Measurements from ENCODE around the gene CRBN.

The CRBN gene

DNA sequence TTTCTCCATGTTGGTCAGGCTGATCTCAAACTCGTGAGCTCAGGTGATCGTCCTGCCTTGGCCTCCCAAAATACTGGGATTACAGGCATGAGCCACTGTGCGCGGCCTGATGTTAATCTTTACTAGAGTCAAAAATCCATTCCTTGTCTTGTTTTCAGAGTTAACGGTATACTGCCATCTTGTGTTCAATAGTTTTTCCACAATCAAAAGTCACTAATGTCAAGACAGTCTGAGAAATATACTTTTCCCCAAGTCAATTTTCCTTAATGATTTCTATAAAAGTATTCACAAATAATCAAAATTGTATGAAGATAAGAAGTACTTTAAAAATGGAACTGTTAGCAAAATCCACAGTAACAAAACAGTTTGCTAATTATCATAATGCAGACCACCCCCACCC lies 8.5 kb downstream of the CRBN start:
- DNase-seq: no peak

DNA sequence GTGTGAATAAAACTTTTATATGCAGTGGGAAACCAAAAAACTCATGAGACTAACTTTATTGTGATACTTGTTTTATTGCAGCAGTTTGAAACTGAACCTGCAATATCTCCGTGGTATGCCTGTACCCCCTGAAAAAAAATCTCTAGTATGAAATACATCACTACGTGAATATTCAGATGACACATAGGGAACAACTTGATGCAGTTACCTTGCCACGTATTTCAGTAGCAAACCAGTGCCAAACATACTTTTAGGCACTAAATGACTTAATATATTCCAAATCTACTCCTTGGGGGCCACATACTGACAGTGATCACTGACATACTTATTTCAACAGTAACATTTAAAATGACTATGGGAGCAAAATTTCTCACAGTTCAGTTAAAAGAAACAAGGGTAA lies 13.8 kb downstream of the CRBN start:
- DNase-seq: no peak

DNA sequence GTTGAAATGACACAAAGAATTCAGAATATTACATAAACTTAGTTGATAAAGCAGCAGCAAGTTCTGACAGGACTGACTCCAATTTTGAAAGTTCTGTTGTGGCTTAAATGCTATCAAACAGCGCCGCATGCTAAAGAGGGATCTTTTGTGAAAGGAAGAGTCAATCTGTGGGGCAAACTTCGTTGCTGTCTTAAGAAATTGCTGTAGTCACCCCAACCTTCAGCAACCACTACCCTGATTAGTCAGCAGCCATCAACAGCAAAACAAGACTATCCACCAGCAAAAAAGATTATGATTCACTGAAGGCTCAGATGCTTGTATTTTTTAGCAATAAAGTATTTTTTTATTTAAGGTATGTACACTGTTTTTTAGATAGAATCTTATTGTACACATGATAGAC lies 14.2 kb downstream of the CRBN start:
- DNase-seq: no peak

DNA sequence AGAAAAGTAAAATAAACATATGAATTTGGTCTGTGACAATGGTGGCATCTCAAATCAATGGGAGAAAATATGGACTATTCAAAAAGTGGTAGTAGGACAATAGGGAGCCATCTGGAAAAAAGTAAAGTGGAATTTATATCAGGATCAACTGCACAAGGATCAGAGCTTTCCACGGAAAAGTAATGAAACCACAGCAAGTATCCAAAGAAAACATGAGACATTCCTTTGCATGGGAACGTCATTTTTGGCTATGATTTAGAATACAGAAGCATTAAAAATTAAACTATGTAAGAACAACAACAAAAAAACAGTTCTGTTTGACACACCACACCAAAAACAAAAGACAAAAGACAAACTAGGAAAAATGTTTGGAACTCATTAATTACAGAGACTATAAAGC lies 18.7 kb downstream of the CRBN start:
- no peak for DNase-seq

DNA sequence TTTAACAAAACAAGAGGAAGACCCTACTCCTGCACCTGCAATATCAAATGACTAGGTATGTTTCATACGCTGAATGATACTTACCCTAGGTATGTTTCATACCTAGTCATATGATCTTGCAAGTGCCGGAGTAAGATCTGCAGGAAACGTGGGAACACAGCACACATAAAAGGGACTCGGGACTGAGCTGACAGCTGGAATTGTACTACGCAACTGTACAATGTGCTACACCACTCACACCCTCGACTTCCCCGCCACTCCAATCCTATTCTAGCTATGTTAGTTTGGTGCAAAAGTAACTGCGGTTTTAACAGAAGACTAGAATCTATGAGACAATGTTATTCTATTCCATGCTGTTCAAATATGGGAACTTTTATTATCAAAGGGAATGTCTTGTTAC lies 22.0 kb downstream of the CRBN start:
- no peak for DNase-seq

DNA sequence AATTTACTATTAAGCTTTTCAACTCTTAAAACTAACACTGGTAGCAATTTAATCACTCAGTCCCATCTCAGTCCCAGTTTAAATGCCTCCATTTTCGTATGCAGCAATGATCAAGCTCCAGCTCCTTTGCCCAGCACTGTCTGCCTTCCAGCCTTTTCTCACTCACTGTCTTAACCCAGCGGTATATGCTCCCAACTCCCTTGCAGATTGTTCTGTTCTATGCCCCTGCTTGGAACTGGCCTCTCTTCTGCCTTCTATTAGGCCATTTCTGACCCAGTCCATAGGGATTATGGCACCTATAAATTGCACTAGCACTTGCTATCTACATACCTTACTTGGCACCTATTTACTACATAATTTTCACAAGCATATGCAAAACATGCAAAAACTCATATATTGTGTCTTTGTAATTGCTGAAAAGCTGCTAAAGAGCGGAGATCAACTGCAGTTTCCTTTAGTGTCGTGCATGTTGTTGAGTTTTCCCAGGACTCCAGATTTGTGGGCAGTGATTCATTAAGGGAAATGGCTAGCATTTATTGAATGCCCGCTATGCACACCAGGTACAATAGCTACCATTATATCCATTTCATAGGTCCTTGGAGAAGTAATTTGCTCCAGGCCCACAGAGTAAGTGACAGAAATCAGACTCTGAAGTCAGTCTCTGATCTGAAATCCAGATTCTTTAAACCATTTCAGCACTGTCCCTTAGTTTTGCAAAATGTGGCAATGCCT lies 24.4 kb downstream of the CRBN start:
- no peak for DNase-seq

DNA sequence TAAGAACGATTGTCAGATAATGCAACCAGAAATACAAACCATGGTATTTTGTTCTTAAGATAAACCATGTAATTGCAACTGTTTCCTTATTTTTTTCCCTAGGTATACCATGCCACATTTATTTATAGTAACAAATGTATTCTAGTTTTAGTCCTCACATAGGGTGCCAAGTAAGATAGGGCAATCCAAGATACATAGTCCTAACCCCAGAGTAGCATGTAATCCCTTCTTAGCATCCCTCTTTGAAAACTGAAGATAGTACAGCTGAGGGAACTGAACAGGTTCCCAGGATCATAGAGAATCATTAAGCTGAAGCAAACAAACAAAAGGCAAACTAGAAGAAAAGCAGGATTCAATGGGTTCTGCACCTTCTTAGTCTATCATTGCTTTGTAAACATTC lies 28.0 kb downstream of the CRBN start:
- DNase-seq: no peak

DNA sequence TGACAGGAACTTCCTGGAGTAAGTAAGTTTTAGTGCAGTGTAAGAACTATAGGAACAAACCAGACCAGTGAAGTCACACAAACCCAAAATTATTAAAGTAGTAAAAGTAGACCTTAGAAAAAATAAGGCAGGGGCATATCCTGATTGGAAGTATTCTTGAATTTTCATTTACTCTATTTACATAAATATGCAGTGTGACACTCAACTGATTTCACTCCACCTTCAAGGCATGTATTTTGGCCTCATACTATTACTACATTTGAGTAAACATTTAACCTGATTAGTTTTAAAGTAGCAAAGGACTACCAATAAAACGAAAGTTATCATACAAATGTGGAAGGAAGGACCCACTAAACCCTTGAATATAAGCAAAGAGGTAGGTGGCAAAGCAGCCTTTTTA lies 29.9 kb downstream of the CRBN start:
- DNase-seq: no peak

DNA sequence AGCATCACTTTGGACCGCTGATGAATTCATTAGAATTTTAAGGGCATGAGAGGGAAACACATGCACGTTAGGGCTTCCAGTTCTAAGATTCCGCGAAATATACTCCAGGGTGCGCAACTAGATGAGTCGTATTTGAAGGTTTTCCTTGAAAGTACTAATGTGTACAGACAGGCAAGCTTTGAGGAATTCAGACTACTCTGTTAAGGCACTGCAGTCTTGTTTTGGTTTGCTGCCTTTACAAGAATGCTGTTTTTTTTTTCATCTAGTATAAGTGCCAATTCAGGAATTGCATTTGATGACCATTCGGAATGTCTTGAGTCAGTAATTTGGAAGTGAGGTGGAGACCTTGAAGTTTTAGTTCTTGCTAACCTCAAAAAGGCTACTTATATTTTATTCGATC lies 33.7 kb downstream of the CRBN start:
- DNase-seq: no peak

DNA sequence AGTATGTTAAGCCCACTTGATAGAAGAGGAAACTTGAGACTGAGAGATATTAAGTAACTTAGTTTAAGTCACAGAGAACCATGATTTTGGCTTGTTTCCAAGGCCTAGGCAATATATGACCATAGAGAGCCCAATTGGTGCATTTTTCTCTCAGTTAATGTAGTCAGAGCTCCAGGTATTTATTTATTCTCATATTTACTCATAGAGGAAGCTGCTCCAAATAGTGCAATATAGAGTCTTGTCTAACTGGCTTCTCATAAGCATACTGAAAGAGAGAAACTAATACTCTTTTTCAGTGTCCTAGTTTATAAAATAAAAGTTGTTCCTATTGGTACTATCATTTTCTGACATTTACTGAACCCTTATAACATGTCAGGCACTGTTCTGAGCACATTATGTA lies 37.6 kb downstream of the CRBN start:
- DNase-seq: no peak

DNA sequence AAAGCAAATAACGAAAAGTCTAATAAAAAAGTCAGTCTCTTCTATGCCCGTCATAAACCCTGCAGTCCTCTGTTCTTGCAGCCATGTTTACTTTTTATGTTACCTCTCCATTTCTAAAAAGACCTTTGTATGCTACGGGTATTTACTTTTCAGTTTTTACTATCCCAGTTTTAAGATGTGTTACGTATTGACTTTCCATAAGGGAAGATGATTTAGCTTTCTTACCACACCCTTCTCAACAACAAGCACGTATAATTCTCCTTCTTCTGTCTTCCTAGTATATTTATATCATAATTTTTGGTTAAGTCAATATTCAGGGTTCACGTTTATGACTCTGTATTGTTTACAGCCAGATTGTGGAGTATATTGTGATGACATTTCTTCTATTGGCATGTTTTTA lies 42.0 kb downstream of the CRBN start:
- no peak for DNase-seq

DNA sequence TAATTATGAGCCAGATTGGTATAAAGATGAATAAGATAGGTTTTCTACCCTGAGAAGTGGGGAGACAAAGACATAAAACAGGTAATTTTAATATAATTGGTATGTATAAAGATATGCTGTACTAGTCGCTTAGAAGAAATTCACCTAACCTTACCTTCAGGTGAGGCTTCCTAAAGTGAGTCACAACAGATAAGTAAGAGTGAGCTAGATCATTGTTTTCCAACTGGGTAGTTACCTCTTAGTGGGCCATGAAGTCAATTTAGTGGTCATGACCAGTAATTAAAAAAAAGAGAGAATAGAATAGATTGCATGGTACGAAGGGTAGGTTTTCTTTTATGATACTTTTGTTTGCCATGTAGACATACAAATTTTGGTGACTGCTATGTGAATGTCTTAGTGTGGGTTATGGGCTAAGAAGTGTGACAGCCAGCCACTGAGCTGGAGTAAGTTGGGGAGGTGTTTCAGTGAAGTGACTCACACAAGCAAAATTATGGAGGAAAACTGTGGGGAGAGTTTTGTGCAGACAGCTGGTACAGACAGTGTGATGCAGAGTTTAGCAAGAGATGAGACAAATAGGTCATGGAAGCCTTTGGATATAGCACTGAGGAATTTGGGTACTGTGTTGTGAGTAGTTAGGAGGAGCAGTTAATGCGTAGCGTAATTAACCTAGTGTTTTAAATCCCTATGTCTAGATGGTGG lies 44.6 kb downstream of the CRBN start:
- DNase-seq: no peak

DNA sequence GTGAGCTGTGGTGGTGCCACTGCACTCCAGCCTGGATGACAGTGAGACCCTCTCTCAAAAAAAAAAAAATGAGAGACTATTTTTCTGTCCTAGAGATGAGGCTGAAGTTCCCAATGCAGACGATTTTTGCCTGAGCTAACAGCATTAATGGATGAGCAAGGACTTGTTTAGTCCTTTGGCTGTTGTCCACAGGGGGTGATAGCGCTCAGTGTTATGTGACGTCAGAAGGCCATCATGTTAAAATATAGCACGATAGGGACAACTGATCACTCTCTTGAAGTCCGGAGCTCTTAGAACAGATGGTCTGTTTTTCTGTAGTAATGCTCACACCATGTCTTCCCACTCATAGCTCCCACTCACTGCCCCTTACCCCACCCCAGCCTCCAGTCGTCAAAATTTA lies 46.0 kb downstream of the CRBN start:
- no peak for DNase-seq

DNA sequence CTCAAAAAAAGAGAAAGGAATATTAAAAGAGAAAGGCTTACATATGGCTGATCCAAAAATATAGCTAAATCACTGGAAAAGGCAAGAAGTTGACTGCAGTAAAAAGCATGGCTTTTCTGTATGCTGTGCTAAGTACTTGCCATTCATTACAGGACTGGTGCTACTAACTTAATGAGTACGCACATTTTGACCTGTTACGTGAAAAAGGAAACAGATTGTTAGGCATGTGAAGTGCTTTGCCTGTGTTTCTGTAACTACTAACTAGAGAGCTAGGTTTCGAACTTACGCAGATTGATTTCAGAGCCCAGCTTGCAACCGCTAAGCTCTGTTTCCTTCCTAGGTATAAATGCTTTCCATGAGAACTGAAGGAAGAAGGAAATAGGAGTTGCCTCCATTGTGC lies 49.9 kb downstream of the CRBN start:
- DNase-seq: no peak

DNA sequence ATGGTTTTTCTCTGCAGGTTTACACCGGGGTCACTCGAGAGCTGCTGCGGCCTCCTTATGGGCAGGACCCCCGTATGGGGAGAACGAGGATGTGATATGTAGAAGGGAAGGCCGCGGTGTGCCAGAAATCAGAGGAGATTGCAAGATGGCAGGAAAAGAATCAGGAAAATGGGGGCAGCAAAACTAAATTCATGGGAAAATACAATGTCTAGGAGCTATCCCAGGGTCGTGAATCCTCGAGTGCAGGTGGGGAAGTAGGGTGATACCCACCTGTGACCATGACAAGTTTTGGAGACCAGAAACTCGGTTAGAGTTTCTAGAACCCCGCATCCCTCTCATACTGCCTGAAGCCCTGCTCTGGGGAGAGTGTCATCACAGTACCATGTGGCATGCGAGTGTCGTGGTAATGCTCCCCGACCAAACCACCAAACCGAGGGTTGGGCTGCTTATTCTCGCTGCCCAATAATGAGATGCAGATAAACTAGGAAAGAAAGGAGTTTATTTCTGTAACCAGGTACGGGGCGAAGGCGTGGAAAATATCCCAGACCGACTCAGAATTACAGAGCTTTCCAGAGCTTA lies 52.0 kb downstream of the CRBN start:
- no peak for DNase-seq

DNA sequence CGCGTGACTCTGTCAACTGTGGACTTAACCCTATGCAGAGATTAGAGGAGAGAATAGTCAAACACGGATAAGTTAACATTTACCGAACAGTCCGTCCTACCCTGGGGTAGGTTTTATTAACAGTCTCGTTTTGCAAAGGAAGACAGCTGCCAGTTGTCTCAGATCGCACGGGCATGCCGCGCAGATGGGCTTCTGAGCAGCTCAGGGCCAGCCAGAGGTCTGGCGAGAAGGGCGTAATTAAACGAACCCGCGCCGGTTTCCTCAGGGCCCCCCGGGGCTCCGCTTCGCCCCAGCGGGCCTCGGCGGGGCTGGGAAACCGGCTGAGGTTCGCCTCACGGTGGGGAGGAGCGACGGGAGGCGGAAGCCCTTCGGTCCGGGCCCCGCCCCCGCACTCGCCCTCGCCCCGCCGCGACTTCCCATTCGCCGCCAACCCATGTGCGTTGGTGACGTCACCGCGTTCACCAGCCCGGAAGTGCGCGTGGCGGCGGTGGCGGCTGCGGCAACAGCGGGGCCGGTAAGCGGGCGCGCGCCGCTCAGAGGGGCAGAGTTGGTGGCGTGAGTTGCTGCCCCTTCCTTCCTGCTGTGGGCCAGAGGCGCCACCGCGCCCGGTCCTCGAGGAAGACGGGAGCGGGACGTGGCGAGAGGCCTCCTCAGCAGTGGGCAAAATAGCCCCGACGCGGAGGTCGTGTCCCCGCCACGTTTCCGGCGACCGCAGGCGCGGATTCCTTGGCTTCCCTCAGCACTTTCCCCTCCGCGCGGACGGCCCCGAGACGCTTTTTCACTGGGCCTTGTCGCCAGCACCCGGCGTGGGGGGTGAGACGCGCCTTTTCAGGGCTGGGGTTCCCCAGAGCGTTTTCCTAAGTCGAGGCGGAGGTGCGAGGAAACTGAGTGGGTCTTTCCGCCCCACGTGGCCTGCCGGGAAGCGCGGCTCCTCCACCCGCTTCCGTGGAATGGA lies 52.7 kb downstream of the CRBN start, which contains the start of gene TRNT1:
Gene TRNT1 (plus strand): TSS at position 464 of the 955 bp plus-strand sequence. CDS start 2,101 bp downstream, outside the sequence.
- DNase-seq: peak; percentile 91

DNA sequence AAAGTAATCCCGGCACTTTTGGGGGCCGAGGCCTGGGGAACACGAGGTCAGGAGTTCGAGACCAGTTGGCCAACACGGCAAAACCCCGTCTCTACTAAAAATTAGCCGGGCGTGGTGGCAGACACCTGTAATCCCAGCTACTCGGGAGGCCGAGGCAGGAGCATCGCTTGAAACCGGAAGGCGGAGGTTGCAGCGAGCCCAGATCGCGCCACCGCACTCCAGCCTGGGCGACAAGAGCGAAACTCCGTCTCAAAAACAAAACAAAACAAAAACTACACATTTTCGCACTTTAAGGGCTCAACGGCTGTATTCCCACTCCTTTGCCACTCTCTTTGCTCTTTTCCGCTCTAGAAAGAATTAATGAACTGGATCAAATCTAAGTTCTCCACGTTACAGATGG lies 53.5 kb downstream of the CRBN start:
- DNase-seq: no peak

DNA sequence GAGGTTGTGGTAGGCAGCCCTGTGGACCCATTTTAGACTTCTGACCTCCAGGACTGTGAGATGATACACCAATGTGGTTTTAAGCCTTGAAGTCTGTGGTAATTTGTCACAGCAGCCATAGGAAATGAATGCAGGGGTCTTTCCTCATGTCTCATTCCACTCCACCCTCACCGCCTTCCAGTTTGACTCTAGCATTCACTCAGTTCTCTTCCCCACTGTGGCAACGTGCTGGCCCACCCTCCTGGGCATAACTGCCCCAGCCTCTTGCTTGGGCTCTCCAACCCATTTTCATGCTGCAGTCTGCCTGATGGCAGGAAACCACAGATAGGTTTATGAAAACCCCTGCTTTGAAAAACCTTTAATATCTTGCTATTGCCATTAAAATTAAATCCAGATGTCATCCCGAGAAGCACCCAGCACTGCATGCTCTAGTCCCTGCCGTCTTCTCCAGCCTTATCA lies 60.1 kb downstream of the CRBN start:
- DNase-seq: no peak

DNA sequence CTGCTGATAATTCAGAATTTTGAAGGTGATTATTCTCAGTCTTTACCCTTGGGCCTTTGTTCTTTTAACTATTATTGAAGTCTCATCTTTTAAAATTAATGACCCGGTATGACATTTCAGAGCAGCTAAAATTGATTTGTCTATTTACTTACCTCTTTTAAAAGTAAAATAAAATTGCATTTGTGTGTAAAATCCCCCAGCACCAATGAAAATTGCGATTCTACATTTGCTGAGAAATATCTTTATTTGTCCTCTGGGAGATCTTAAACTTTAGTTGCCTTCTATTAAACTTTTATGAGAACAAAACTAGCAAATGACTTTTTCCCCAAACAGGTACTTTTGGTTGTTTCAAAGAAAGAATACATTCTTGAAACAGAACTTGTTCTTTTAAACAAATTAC lies 61.8 kb downstream of the CRBN start:
- DNase-seq: no peak

DNA sequence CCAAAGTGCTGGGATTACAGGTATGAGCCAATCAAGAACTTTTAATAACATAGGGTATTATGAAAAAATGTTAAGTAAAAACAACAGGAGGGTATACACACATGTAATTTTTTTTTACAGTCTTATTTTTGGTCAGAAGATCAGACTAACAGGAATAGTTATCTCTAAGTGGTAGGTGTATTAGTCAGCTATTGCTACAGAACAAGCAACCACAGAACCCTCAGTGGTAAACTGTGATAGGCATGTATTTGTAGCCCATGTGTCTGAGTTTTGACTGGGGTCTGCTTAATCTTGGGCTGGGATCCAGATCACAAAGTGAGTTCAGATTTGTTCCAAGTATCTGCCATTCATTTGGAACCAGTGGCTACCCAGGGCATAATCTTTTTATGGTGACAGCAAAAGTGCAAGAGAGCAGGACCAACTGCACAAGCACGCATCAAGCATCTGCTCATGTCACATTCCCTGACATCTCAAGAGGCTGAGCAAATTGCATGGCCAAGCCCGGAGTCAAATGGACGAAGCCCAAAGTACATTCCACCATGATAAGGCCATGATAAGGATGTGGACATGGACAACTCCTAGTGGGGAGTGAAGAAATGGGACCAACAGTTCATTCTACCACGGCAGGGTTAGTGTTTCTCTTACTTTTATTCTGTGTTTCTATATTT lies 66.3 kb downstream of the CRBN start:
- no peak for DNase-seq

DNA sequence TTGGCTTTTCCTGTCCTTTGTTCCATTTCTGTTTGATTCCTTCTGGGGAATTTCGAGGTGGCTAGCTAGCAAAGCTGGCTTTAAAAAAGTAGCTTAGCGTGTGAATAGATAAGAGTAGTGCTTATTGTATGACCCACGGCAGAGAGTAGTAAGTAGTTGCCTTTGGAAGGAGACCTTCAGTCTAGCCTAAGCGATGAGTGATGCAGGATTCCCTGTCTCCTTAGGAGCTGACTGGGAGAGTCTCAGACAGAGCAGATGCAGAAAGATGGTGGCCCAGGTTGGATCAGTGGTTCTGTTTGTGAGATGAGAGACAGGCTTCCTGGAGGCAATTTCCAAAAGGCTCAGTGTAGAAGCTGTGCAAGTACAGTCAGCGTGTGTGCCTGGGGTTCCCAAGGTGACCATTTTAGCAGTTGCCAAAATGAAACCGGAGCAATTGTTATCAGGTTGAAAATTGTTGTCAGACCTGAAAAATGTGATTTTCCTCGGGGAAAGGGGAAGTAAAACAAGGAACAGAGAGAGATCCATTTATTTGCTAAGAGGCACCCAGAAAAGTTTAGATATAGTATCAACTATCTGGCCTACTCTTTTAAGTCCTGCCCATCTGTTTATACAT lies 68.6 kb downstream of the CRBN start:
- no peak for DNase-seq

DNA sequence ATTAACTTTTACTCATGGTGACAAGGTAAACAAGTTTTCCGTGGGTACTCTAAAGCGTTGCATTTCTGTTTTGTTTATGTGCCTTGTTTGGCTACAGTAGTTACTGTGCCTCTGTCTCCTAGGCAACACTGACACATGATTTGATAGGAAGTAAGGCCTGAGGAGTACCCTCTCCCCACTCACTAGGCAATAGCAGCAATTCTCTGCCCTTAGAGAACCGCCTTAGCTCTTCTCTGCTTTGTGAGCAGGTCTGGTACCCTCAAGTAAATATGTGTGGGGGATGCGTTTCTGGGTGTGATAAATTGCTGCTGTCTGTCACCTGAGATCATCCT lies 69.2 kb downstream of the CRBN start, which contains the start of gene IL5RA:
Gene IL5RA (minus strand): TSS at position 76 of the 332 bp plus-strand sequence. CDS start 5,390 bp downstream, outside the sequence.
- no peak for DNase-seq
